PC-9 (cell line): Measurements from ENCODE around the gene LRRTM4. TPM values are rescaled to one million over a fixed set of nuclear protein-coding genes. Genes with fewer than 3 reads are reported as not detected.

Source experiments
- BruUV-seq: library from RNA; stranded (reverse); fragments of 400-500 nt; replicated peaks from 2 replicates; lab custom pipeline; 2021; lab: Mats Ljungman, UMichigan
- CTCF ChIA-PET: fragments of 300-600 bp; sonication (Branson Sonifier 250); formaldehyde crosslinking; loops from one replicate; lab custom pipeline; 2022; ENCODE audit warnings: antibody characterized with exemption; lab: Charles Lee
- POLR2A ChIA-PET: fragments of 300-600 bp; sonication (Branson Sonifier 250); formaldehyde crosslinking; loops from one replicate; lab custom pipeline; 2022; ENCODE audit warnings: antibody characterized with exemption; ENCODE audit not compliant: unreplicated experiment; lab: Charles Lee
- DNase-seq, 2 experiments: peaks; one replicate each; pipeline versions ENCODE4 v3.0.0 to v3.0.0-alpha.2; 2015 to 2022; ENCODE audit warnings: mixed read lengths in 1 of 2
- H2AFZ ChIP-seq: fragments of 200-600 bp; sonication (generic); 2 replicates; pipeline ENCODE4 v1.8.1; 2017; ENCODE audit warnings: antibody characterized with exemption
- H3F3A ChIP-seq: fragments of 200-600 bp; sonication (generic); 2 replicates; pipeline ENCODE4 v1.8.1; 2017; ENCODE audit warnings: antibody characterized with exemption, mild to moderate bottlenecking, low read depth; ENCODE audit not compliant: insufficient read depth
- H3K27ac ChIP-seq: fragments of 200-600 bp; sonication (generic); 2 replicates; pipeline ENCODE4 v1.6.1; 2016; ENCODE audit warnings: mixed run types
- H3K27me3 ChIP-seq: fragments of 200-600 bp; sonication (generic); 2 replicates; pipeline ENCODE4 v1.6.1; 2016; ENCODE audit warnings: low read depth, mixed run types; ENCODE audit not compliant: insufficient read depth
- H3K36me3 ChIP-seq: fragments of 200-600 bp; sonication (generic); 2 replicates; pipeline ENCODE4 v1.6.1; 2016; ENCODE audit warnings: low read depth, mixed run types
- H3K4me1 ChIP-seq: fragments of 200-600 bp; sonication (generic); replicated peaks from 2 replicates; pipeline ENCODE4 v1.6.1; 2016; ENCODE audit warnings: mixed run types; ENCODE audit not compliant: insufficient read depth
- H3K4me2 ChIP-seq: fragments of 200-600 bp; sonication (generic); 2 replicates; pipeline ENCODE4 v1.6.1; 2017; ENCODE audit warnings: mixed run types
- H3K4me3 ChIP-seq: fragments of 200-600 bp; sonication (generic); 2 replicates; pipeline ENCODE4 v1.6.1; 2016; ENCODE audit warnings: mixed run types
- H3K79me2 ChIP-seq: fragments of 200-600 bp; sonication (generic); 2 replicates; pipeline ENCODE4 v1.6.1; 2017; ENCODE audit warnings: low read depth, mixed run types
- H3K9me2 ChIP-seq: fragments of 200-600 bp; sonication (generic); 2 replicates; pipeline ENCODE4 v1.8.1; 2017; ENCODE audit warnings: mild to moderate bottlenecking; ENCODE audit not compliant: insufficient read depth
- H3K9me3 ChIP-seq: fragments of 200-600 bp; sonication (generic); 2 replicates; pipeline ENCODE4 v1.8.1; 2016; ENCODE audit warnings: low read depth; ENCODE audit not compliant: insufficient read depth
- H4K20me1 ChIP-seq: fragments of 200-600 bp; sonication (generic); 2 replicates; pipeline ENCODE4 v1.8.1; 2017; ENCODE audit not compliant: insufficient read depth
- CTCF ChIP-seq: fragments of 200-600 bp; sonication (generic); conservative IDR thresholded peaks from 2 replicates; pipeline ENCODE4 v1.6.1; 2017; ENCODE audit warnings: mixed run types, antibody characterized with exemption, mild to moderate bottlenecking, moderate library complexity
- EZH2 ChIP-seq: fragments of 200-600 bp; sonication (generic); IDR thresholded peaks from 2 replicates; pipeline ENCODE4 v1.8.0; 2017; ENCODE audit warnings: antibody characterized with exemption, low read depth
- intact Hi-C: fragments of 100-400 bp; cut with micrococcal nuclease; formaldehyde crosslinking; loops from one replicate; pipeline ENCODE4 v1.10.0; 2022; ENCODE audit not compliant: unreplicated experiment
- total RNA-seq: library from RNA; stranded (reverse); gene quantifications from 2 replicates; pipeline ENCODE4 v1.2.3, GENCODE V29; 2021

The LRRTM4 gene
- total RNA-seq, 1 experiment from 2014 or later, result 2.2 TPM

- Histone ChIP-seq H3K27me3 (no peaks in the 10 kb centered on the region), H3K4me2 (no peak overlapping the region), H3K79me2 (no peaks in the 10 kb centered on the region), H3K9me3 (no peaks in the 10 kb centered on the region), H3F3A (no peaks in the 10 kb centered on the region; the same call in 1 of the 2 replicates), H3K27ac (no peak overlapping the region), H3K9me2 (no peaks in the 10 kb centered on the region), H2AFZ (no peak overlapping the region), H3K36me3 (no peaks in the 10 kb centered on the region), H4K20me1 (no peaks in the 10 kb centered on the region), H3K4me3 (no peak overlapping the region), H3K4me1 (no peaks in the 10 kb centered on the region)
- ChIA-PET CTCF (no interaction called here), POLR2A (no interaction called here)
- BruUV-seq, result no TSS peak
- intact Hi-C loops, result no loop called here
- TF ChIP-seq CTCF (no peak), EZH2 (no peak)
- no peak for DNase-seq
Observed at GRCh38 chr2:77328134-77328931, 193.8 kb downstream of the LRRTM4 start.

GRCh38 chr2:77325395-77325794 is 196.8 kb downstream of the LRRTM4 start:
- no peak for TF ChIP-seq CTCF
- no peak for TF ChIP-seq EZH2
- POLR2A ChIA-PET, result no interaction called here
- no peaks in the 10 kb centered on the region for H3K4me1 ChIP-seq
- H4K20me1 ChIP-seq, result no peaks in the 10 kb centered on the region
- H3K36me3 ChIP-seq, result no peaks in the 10 kb centered on the region
- CTCF ChIA-PET, result no interaction called here
- no peaks in the 10 kb centered on the region for H3K27me3 ChIP-seq
- DNase-seq, result no peak
- no peaks in the 10 kb centered on the region for H3K79me2 ChIP-seq
- H2AFZ ChIP-seq, result no peak overlapping the region
- no peaks in the 10 kb centered on the region for H3K9me3 ChIP-seq
- H3K9me2 ChIP-seq, result no peaks in the 10 kb centered on the region
- no peaks in the 10 kb centered on the region; the same call in 1 of the 2 replicates for H3F3A ChIP-seq
- no peak overlapping the region for H3K27ac ChIP-seq
- intact Hi-C loops, result no loop called here
- no peak overlapping the region for H3K4me3 ChIP-seq
- no peak overlapping the region for H3K4me2 ChIP-seq
- no TSS peak for BruUV-seq

- no peaks in the 10 kb centered on the region for H3K27me3 ChIP-seq
- no TSS peak for BruUV-seq
- H3K4me1 ChIP-seq, result no peaks in the 10 kb centered on the region
- CTCF ChIA-PET, result no interaction called here
- H3K9me2 ChIP-seq, result no peaks in the 10 kb centered on the region
- intact Hi-C loops, result no loop called here
- no peak for DNase-seq
- no peak overlapping the region for H3K27ac ChIP-seq
- no peaks in the 10 kb centered on the region for H3K9me3 ChIP-seq
- no peak overlapping the region for H2AFZ ChIP-seq
- no peaks in the 10 kb centered on the region; the same call in 1 of the 2 replicates for H3F3A ChIP-seq
- POLR2A ChIA-PET, result no interaction called here
- H3K79me2 ChIP-seq, result no peaks in the 10 kb centered on the region
- TF ChIP-seq CTCF, result no peak
- TF ChIP-seq EZH2, result no peak
- no peaks in the 10 kb centered on the region for H4K20me1 ChIP-seq
- no peak overlapping the region for H3K4me3 ChIP-seq
- H3K36me3 ChIP-seq, result no peaks in the 10 kb centered on the region
- no peak overlapping the region for H3K4me2 ChIP-seq
Observed at GRCh38 chr2:77322431-77322830, 199.7 kb downstream of the LRRTM4 start.
